ENCODE measurements around the gene CACNA1D. TPM values are rescaled to one million over a fixed set of nuclear protein-coding genes. Genes with fewer than 3 reads are reported as not detected.
"Not testable (repeated sequence)": the region's sequence is repeated elsewhere in the genome, so short reads cannot be mapped to it uniquely, and the experiment has no call there.

Gene CACNA1D
- total RNA-seq, 1 donor from 2014 or later = 8.0 TPM

DNA sequence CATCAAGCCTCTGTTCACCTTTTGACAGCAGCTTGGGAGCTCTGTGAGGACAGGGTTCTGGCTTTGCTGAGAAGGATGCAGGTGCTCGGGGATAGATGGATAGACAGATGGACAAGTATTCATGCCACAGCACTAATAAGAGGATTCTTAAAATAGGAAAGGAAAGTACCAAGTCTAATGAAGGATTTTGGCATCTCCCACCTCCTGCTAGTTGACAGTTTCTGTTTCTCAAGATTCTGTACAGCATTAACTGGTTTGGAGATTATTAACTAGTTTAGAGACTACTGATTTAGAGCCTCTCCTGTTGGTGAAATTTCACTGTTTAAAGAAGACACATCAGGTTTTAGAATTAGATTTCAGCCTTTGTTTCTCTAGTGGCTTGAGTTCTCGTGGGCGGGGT is 152.3 kb downstream of the CACNA1D start:
- no peak for ATAC-seq

DNA sequence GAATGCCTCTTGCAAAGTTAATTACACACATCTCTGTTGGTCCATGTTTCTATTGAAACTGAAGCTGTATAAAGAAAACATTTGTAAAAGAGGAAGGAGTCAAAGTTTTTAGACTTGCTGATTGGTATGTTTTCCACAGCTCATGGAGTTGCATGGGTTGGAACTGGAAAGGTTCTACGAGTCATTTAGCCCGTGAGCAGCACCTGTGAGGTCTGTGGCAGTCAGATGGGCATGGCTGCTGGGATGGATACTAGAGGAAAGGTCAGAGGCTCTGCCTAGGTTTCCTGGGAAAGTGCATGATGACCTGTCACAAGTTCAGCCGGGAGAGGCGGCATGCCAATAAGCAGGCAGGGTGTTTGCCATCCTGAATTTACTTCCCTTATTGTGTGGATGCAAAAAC is 155.4 kb downstream of the CACNA1D start:
- DNase-seq (ENCODE audit: low spot score) = no peak
- no peak for ATAC-seq

More for the DNA sequence above, 152.3 kb downstream of the CACNA1D start:
- no peak for DNase-seq (ENCODE audit: low spot score)

DNA sequence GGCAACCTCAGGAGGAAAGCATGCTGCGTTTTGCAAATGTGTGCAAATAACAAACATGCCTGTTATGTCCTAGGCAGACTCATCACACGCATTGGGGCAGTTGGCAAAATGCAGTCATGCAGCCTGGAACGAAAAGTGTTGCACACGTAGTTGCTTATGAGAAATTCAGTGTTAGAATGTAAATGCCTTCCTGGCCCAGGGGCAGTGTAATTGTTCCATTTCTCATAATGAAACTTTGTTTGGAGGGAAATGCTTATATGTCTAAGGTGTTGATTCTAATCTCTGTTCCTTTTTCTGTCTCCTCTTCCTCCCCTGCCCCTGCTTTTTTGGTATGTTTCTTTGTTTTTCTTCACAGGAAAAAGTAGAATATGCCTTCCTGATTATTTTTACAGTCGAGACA is 156.0 kb downstream of the CACNA1D start:
- ATAC-seq (no peak), DNase-seq (ENCODE audit: low spot score) (no peak)

DNA sequence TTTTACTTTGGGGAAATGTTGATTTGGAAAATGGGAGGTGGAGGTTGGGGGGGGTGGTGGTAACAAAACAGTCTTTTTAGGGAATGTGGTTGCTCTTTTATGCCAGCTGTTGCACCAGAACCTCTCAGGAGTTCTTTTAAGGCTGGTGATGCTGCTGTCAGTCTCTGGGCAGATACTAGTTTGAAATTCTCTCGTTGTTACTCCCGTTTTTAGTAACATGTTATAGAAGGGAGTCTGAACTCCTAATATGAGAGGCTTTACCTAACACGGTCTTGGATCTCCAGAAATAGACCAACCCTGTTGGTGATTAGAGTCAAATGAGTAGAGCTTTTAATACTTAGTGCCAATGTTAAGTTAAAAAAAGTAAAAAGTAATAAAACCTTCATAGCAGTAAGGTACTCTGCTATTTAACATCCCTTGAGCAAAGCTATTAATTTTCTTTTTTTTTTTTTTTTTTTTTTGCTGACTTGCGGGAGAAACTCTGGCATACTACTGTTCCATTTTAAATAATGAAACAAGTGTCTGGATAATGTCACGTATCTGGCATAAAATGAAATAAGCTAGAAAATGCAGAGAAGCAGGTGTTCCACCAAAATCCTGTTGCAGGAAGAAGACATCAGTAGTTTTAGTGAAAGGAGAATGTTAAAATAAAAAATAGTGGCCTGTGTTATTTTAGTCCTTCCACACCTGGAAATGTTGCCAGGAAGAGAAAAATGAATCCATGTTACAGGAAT is 156.7 kb downstream of the CACNA1D start:
- DNase-seq (ENCODE audit: low spot score) (no peak), ATAC-seq (no peak)

DNA sequence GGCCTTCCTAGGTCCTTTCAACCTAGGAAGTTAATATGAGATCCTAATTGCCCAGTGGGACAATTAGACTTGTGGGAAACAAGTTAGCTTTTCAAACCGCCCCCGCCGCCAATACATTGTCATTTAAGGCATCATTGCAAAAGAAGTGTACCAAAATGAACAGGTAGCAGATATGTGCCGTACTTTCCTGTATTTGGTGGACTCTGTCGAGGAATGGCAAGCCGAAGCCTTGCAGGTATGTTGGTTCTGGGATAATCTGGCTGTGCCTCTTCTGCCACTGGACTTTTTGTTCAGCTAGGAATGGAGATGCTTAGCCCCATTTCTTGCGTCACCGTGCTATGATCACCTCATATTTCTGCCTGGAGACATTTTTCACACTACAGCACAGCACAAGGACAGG is 157.5 kb downstream of the CACNA1D start:
- ATAC-seq (no peak), DNase-seq (ENCODE audit: low spot score) (no peak)

DNA sequence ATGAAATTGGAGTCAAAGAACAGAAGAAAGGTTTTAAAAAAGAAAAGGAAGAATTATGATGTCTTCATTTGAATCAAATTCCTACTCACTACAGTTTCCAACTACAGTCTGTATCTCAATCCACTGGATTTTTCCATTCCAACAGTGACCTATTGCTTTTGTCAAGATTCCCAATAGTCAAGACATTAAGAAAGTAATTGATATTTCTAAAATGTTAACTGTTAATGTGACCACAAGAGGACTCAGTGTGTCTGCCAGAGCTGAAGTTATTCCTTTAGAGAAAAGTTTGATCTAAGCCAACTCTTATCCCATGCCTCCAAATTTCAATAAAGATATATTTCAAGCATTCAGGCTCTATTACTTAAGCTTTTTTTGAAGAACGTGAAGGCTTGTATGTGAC is 163.2 kb downstream of the CACNA1D start:
- ATAC-seq (no peak), DNase-seq (ENCODE audit: low spot score) (no peak)

DNA sequence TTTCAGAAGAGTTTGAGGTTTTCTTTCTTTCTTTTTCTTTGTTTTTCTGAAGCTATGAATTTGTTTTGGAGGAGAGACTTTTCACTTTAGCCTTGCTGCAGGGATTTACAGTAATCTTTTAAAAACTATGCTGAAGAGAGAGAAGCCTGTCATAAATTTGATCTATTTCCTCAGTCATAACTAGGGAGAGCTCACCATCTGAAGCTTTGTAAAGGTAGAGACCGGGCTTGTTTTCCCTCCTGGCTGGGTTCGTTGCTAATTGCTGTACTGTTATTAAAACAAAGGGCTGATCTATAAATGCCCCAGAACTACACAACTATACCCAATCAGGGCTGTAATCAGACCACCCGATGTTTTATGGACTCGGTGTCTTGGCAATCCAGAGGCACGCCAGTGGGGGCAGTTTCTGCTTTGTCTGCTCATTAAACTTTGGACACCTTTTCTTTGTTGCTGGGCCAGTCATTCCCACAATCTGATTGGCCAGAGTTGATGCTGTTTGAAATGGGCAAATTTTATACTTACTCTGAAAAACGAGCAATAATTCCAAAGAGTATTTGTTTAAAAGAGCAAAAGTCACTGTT is 164.3 kb downstream of the CACNA1D start:
- no peak for ATAC-seq
- no peak for DNase-seq (ENCODE audit: low spot score)

DNA sequence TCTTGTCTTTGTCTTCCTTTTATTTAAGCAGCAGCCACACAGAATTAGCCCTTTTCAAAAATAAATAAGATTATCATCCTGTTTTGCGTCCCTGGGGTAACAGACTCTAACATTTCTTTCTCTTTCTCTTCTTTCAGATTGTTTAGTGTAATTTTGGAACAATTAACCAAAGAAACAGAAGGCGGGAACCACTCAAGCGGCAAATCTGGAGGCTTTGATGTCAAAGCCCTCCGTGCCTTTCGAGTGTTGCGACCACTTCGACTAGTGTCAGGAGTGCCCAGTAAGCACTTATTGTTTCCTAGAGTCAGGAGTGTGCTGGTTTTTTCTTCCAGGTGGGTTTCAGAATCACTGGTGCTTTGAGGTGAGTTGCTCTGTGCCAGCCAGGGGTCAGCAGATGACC is 165.6 kb downstream of the CACNA1D start:
- ATAC-seq (no peak), DNase-seq (ENCODE audit: low spot score) (no peak)

DNA sequence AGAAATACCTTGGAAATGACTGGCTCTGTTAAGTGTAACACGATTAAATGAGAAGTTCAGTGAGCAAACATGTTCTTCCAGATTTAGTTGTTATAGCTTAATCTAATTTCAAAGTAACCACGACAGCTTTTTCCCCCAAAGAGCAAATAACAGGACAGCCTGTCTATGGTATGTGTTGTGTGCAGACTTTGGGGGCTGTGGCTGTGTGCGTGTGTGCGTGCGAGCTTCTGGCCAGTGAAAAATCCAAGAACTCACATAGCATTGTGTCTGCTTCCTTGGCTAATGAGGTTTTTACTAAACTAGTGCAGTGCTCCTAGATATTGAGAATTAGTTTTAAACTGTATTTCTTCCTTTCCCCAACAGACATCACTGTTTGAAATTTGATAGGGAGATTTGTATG is 167.1 kb downstream of the CACNA1D start:
- DNase-seq (ENCODE audit: low spot score) (no peak), ATAC-seq (no peak)

DNA sequence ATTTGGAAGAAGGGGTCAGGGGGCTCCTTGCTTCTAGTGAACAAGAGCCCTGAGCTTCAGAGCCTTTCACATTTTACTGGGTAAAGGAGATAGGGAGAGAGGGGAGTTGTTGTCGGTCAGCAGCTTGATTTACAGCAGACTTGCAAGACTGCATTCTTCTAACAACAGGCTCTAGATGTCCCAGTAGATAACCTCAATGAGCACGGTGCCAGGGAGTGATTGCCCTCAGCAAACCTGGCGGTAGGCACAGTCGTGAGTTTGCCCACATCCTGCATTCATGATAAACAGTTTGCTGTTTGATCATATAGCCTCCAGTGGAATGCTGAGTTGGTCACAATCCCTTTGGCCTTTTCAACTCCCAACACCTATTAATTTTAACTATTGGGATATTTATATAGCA is 170.4 kb downstream of the CACNA1D start:
- ATAC-seq; DNase-seq (ENCODE audit: low spot score): not testable (repeated sequence)

DNA sequence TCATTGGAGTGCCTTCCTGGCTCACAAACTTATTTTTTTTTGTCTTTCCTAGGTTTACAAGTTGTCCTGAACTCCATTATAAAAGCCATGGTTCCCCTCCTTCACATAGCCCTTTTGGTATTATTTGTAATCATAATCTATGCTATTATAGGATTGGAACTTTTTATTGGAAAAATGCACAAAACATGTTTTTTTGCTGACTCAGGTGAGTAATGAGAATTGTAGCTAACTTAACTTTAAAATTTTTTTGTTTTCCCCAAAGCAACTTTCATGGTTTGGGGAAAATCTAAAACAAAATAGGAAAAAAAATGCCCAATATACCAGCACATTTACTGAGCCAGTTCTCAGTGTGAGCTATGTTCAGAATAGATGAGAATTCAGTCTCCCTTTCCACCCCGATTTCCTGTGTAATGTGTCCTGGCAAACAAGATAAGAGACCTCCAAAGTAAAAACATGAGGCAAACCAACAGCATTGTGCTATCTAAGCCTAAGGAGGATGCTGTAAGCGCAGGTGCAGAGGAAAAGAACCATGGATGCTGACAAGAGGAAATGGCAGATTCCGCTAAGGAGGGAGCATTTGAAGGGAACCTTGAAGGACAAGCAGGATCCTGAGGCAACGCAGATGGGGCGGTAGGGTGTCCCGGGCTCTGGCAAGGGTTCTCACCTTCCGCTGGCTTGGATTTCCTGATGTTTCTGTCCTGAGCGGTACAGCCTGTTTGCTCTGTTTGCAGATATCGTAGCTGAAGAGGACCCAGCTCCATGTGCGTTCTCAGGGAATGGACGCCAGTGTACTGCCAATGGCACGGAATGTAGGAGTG is 171.4 kb downstream of the CACNA1D start:
- DNase-seq (ENCODE audit: low spot score) (no peak), ATAC-seq (no peak)

DNA sequence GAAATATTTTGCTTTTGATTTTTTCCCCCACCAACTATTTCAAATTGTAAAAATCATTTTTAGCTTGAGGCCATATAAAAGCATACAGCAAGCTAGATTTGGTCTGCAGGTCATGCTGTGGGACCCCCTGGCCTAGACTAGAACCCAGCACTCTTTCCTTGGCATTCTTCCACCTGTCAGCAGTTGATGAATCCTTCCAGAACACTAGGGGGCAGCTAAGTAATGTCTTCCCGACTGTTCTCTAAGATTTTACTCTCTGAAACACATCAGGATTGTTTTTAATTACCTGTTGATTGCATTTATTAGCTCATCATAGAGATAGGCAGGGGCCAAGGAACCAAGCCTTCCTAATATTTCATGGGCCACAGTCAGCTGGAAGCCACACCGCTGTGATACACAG is 174.5 kb downstream of the CACNA1D start:
- ATAC-seq (no peak), DNase-seq (ENCODE audit: low spot score) (no peak)

DNA sequence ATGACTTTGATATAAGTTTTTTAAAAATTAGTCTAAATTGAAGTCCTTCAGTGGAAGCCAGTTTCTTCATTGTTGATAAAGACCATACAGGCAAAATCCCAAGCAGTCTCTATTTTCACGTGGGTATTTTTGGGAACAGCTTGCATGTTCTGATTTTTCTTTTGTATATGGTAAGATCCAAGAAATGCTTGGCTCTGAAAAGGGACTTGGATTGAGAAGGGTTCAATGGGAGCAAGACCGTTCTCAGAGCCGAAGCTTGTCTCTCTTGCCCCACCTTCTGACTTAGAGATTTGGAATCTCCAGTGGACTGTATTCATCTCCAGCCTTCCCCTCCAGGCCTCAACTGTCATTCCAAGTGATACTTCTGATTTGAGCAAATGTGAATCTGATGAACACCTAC is 176.3 kb downstream of the CACNA1D start:
- ATAC-seq (no peak), DNase-seq (ENCODE audit: low spot score) (no peak)

DNA sequence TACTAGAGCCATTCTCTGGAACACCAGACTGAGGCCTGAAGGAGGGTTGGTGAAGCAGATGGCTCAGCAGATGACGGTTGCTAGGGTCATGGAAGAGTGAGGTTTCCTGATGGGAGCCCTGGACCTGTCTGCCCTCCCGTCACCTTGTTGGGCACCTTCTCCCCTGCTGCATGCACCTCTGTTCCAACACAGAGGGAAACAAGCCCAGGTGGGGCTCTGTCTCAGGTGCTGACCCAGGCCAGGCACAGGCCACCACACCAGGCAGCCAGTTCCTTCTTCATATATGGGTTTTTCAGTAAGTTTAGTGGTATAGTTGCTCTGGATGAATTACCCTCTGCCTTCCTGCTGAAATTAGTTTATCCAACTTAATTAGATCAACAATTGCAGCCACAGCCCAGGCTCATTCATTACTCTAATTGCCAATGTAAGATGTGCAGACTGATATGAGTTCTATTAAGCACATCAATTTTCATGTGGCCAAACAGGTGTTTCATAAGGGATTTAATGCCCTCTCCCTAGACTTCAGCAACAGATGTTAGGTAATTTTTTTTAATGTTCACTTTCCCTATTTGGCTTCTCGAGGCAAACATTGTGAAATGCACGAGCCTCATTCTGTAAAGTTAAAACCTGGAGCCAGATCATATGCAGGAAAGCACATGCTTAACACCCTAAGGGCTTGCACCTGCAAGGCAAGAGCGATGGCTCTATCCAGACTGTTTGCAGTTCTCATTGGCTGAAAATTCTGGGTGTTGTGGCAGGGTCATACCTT is 177.0 kb downstream of the CACNA1D start:
- ATAC-seq = peak; percentile 62

DNA sequence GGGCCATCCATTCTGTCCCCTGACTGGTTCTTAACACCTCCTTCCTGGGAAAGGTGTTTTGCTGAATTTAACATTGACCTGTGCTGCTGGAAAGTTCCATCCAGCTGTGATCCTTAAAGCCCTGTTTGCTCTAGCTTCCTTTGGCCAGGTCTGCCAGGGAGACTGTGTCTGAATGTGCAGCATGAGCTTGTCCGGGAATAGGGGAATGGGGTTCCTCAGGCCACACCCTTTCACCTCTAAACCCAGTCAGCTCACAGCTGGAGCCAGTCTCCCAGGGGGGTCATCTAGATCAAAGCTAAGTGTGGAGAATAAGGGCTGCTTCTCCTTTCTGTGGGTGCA is 177.5 kb downstream of the CACNA1D start:
- no peak for ATAC-seq

More for the DNA sequence above, 177.0 kb downstream of the CACNA1D start:
- DNase-seq (ENCODE audit: low spot score) = no peak

DNA sequence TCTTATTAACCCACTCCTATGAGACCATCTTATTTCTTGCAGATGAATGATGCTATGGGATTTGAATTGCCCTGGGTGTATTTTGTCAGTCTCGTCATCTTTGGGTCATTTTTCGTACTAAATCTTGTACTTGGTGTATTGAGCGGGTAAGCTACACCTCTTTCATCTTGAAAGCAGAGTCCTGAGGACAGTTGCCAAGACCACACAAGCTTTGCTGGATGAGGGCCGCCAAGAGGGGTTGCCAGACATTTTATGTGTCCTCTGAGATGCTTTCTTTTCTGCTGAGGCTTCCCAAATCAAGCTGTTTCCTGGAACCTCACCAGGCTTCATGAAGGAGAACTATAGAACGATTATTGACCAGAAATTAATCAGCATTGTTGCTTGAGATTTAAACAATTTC is 178.6 kb downstream of the CACNA1D start:
- DNase-seq (ENCODE audit: low spot score) (no peak), ATAC-seq (no peak)

More for the DNA sequence above, 177.5 kb downstream of the CACNA1D start:
- DNase-seq (ENCODE audit: low spot score) = no peak

DNA sequence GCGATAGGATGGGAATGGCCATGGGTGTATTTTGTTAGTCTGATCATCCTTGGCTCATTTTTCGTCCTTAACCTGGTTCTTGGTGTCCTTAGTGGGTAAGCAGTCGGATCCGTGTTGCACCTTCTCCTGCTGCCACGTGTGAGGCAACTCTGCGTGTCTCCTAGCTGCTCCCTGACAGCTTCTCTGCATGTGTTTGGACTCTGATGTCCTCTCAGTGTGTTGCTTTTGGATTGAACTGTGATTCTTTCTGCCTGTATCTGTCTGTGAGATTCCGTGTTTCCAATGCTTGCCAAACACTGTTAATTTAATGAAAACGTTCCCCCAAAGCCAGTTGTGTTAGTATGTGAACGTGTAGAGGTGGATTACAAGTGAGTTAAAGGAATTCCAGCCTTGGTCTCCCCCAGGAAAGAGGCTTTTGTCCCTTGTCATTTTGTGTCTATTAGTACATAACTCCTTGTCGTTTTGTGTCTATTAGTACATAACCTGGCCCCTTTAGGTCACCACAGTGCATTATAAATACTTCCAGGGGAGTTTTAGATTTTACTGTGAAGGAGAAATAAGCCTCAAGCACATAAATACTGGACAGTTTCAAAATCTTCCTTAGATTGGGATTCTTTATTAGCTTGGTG is 179.4 kb downstream of the CACNA1D start:
- no peak for ATAC-seq

DNA sequence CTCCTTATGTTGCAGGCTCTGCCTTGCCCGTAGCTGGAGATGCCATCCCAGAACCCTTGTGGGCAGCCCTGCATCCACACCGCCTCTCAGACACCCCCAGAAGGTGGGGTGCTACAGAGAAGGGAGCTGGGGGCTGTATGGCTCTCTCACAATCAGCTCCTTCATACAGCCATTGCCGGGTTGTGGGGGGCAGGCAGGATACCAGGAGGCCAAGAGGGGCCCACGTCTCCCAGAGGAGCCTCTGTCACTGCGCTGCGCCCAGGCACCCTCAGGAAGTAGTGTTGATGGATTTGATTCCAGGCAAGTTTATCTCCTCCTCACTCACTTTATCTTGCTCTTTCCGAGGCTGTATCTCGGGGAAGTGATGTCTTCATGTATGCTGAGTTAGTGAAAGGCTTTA is 180.2 kb downstream of the CACNA1D start:
- DNase-seq (ENCODE audit: low spot score) = no peak
- no peak for ATAC-seq

More for the DNA sequence above, 179.4 kb downstream of the CACNA1D start:
- DNase-seq (ENCODE audit: low spot score) = no peak

DNA sequence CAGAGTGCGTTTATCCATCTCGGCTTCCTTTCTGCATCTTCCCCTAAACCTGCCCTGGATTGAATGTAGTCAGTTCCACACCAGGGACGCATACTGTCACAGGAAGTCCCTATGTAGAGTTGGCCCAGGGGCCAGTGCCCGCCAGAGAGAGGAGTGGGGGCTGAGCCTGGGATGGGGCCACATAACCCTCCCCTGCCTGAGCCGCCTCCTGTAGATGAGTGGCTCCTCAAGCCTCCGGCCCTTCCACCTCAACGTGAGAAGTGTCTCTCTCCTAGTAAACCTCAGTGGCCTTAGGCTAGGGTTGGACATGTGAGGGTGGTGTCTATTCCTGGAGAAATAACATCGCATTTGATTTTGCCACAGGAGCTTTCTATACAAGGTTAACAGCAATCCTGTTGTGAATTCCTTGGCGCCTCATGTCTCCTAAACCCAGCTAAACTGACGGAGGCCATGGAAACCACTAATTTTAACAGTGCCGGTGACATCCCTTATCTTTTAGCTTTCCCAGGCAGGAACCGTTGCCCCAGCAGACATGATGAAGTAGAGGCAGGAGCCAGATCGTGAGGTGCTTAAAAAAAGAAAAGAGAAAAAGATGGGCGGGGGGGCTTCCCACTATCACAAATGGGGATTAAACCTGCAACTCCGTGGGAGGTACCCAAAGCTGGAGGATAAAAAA is 180.7 kb downstream of the CACNA1D start:
- DNase-seq (ENCODE audit: low spot score) (no peak), ATAC-seq (no peak)

DNA sequence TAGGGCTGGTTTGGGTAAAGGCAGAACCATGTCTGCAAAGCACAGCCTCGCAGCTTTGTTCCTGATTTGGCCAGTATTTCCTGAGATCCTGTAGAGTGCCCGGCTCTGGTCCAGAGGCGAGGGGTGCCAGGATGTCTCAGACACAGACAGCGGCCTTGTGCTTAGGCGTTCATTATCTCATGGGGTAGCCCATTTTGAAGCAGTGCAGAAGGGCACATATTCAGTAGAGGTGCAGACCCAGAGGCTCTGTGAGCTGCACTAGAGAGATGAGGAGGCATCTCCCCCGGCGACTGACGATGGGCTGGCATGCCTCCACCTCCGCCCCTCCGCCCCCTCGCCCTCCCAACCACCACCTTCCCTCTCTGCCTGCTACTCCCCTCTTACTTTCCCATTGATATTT is 181.5 kb downstream of the CACNA1D start:
- ATAC-seq (no peak), DNase-seq (ENCODE audit: low spot score) (no peak)
